Stomach (tissue), 4 donors: ENCODE data around the gene SMC1A.

Experiments
- CTCF ChIP-seq, 7 experiments: fragments of 450-650 bp in 4 of 7; fragments of 200-600 bp in 3 of 7; sonication (generic) in 3 of 7; IDR thresholded peaks; one replicate each; pipeline ENCODE4 v1.5.1; 2016 to 2019; ENCODE audit warnings: antibody characterized with exemption in 7 of 7, control low read depth in 2 of 7, mild to moderate bottlenecking in 1 of 7
- EP300 ChIP-seq: sonication (generic); formaldehyde crosslinking; IDR thresholded peaks from one replicate; pipeline ENCODE4 v1.6.1; 2017; ENCODE audit warnings: antibody characterized with exemption
- POLR2A ChIP-seq, 4 donors: fragments of 450-650 bp; IDR thresholded peaks; one replicate each; pipeline ENCODE4 v1.6.1; 2016; ENCODE audit warnings: antibody characterized with exemption in 4 of 4, control low read depth in 2 of 4, mild to moderate bottlenecking in 1 of 4, moderate library complexity in 1 of 4
- POLR2AphosphoS5 ChIP-seq, 3 donors: sonication (generic); formaldehyde crosslinking; IDR thresholded peaks; one replicate each; pipeline ENCODE4 v1.6.1; 2016; ENCODE audit warnings: antibody characterized with exemption in 3 of 3

DNA sequence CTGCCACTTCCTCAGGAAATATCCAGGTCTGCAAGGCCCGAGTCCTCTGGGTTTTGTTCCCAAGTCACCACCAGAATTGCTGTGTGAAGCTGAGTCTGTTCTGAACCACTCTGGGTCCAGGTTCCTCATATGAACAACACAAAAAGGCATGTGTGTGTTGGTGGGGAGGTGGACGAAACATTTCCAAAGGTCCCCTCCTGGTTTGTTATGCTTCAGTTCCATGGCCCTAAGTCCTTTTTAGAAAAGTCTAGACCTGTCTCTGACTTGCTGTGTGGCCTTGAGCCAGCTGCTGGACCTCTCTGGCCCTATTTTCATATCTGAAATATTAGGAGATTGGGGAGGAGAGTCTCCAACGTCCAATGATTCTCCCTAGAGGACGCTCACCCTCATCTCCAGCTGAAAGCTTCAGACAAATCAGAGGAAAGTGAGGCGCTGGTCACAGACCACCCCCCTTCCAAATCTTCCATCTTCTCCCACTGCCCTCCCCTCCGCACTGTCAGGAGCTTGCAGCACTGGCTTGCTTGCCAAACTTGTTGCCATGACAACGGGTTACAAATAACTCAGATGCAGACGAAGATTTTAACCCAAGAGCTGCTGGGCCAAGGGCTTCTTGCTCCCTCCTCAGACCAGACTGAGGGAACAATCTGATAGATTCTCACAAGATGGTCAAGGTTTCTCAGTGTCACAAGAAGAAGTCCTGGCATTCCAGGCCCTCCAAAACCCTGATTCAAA, 64.5 kb downstream of the SMC1A start:
- TF ChIP-seq POLR2A (IDR thresholded peaks at IDR 0.05) (no peak), EP300 (no peak), CTCF (IDR thresholded peaks at IDR 0.05) (no peak), POLR2AphosphoS5 (IDR thresholded peaks at IDR 0.05) (no peak)
